GM18526 (cell line): Measurements from ENCODE around the gene CDH8.

Experiments used
- POLR2A ChIP-seq: IDR thresholded peaks from 3 replicates; pipeline ENCODE4 v1.6.1; 2011; ENCODE audit not compliant: insufficient read length; ENCODE audit errors: extremely low read depth

Gene CDH8

DNA sequence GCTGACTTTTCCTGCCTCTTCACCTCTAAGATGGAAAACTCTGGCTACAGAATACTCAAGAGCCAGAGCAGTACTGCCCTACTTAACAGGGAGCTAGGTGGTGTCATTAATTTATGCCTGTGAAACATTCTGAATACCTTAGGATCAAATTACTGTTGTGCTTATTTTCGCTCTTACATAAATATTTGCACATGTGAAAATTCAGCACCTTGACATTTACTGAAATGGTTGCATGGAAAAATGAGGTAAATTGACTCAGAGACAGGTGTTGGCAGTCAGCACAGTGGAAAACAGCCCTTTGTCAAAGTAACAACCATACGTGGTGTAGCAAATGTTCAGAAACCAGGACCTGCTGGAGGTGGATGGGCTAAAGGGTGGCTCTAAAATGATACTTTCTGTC is 193.6 kb downstream of the CDH8 start:
- TF ChIP-seq POLR2A, result no peak

DNA sequence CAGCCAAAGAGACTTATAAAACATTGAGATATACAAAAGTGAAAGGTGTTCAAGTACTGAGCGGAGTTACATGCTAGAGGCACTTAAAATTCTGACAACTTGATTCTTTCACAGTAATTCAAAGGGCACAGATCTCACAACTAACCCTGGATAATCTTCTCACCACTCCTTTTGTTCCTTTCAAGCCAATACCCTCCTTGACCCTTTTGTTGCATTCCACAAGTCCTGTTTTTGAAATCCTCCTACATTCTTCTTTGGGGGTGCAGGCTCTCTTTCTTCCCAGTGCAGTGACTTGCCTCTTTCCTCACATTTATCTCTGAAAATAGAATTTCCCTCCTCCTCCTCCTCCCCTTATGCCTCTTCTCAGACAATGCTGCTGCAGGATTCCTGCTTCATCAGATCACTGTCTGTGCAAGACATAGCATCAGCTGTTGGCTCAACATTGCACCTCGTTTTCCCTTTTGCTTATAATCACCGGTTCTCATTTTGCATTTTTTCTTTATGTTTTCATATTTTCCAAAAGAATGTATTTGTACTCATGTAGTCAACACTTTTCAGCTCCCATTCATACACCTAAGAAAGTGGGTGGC is 199.3 kb downstream of the CDH8 start:
- TF ChIP-seq POLR2A, result no peak

- no peak for TF ChIP-seq POLR2A
Measured at GRCh38 chr16:61834082-61834481, 202.2 kb downstream of the CDH8 start.

DNA sequence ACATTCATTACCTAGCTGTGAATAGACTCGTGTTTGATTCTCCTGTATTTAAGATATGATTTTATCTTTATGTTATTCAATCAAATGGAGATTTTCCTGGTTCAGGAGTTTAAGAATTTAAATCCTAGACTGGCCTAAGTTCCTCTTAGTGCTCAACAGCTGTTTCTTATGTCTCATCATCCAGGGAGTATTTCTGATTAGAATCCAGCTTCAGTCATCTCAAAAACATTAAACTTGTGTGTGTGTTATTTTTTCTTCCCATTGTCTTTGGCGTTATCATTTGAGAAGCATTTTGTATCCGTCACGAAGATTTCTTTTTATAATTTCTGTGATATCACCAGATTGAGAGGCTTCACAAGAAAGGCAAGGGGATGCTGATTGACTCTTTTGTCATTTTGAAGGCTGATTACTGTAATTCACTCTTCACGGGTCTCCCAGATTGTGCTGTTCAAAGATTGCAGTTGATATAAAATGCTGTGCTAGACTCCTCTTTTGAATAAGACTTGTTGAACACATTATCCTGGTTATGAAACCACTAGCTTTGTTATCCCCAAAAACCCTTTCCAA is 204.8 kb downstream of the CDH8 start:
- TF ChIP-seq POLR2A, result no peak

- no peak for TF ChIP-seq POLR2A
Measured at GRCh38 chr16:61829631-61830030, 206.6 kb downstream of the CDH8 start.

GRCh38 chr16:61823326-61823725 is 212.9 kb downstream of the CDH8 start:
- TF ChIP-seq POLR2A, result no peak

- TF ChIP-seq POLR2A, result no peak
Measured at GRCh38 chr16:61820820-61821219, 215.4 kb downstream of the CDH8 start.

- TF ChIP-seq POLR2A, result no peak
Measured at GRCh38 chr16:61820398-61820797, 215.8 kb downstream of the CDH8 start.

DNA sequence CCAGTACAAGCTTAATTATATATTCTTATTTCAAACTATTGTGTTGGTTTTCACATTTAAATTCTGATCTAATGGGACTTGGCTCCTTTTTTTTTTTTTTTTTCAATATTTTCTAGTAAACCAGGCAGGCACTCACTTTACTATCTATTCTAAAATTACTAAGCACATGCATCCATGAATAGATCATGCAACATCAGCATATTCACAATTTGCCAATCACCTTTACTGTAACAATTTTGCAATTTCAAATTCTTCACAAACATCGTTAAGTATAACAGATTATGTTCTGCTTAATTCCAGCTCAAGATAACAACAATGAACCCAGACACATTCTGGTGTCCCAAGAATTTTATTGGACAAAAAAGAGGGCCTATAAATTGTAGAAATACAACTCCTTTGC is 217.4 kb downstream of the CDH8 start:
- TF ChIP-seq POLR2A, result no peak

DNA sequence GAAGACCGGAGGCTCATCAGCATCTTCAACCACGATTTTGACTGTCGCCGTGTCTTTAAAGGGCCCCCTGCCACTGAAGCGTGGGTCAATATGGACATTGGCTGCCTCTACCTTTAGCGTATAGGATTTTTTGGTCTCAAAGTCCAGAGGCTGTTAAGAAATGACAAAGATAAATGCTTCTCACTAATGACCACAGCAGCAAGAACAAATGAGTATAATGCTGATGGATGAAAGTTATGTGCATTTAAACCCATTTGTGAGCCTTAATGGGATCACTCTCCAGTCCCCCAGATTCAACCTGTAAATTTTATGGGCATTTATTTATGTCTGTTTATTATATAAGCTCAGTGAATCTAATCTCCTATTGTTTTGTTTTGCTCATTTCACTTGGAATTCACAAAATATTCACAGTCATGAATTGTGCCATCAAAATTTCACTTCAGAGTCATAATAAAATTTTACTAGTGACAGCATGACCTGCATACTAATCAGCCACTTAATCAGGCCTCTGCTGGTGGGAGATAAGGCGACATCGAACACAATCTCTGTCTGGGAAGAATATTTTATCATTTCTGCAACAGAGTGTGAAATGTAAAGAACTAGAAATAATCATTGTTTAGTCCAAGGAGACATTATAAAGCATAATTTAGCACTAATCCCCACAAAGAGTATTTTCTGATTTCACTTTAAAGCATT is 218.5 kb downstream of the CDH8 start:
- no peak for TF ChIP-seq POLR2A

DNA sequence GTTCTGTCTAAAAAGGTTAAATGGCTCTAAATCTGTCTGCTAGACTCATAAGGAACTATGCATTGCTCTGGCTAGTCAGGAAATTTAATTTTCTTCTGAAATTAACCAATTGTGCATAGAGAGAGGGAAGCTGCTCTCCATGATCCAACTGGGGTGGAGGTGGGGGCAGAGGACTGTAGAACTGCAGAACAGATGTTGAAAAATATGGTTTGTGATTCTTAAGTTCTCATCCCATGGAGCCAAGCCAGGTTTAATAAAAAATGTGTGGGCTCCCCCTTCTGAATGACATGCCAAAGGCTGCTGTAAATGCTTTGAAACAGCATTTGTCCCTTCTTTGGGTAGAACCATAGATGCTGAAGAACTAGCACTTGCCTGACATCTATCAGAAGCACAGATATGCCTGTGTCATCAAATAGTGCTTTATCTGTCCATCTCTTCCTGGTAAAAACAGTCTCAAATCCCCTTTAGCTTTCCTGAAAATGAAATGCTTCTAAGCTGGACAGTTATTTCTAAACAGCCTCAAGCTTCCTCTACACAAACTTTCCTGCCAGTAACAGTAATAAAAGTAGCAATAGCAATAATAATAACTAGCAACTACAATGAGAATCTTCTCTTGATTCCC is 221.4 kb downstream of the CDH8 start:
- no peak for TF ChIP-seq POLR2A

GRCh38 chr16:61813339-61813738 is 222.9 kb downstream of the CDH8 start:
- TF ChIP-seq POLR2A, result no peak

DNA sequence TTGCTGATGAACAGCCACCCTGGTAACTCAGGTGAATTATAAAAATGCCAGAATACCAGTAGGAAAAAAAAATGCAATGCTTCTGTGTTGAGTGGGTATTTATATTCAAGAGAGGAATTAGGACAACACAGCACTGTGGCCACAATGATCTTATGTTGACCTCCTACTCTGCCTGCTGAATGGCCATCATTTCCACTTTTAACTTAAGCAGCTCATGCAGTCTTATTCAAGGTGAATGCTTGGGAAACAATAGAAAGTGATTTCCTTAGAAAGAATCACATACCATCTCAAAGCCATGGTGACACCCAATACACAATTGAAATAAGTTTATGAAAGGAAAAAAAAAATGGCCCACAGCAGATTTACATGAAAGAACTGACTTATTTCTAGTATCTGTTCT is 224.0 kb downstream of the CDH8 start:
- TF ChIP-seq POLR2A, result no peak

GRCh38 chr16:61807551-61807950 is 228.7 kb downstream of the CDH8 start:
- TF ChIP-seq POLR2A, result no peak

DNA sequence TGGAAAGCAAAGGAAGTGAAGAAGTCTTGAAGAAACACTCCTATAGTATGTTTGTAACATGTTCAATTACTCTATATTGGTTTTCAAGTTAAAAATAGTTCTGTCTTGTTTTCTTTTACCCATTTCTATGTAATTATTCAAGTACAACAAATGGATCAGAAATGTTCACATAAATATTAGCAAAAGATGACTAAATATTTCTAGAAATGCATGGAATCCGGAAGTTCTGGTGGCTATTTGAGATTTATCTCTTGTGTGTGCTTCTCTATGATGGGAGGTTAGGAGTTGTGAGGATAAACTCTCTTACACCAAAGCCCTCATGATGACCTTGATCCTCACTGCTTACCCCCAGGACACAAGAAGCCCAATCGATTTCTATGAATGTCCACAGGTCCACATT is 237.5 kb downstream of the CDH8 start:
- TF ChIP-seq POLR2A, result no peak

GRCh38 chr16:61797961-61798507 is 238.2 kb downstream of the CDH8 start:
- no peak for TF ChIP-seq POLR2A

GRCh38 chr16:61797296-61797795 is 238.9 kb downstream of the CDH8 start:
- no peak for TF ChIP-seq POLR2A
